GM19324 (cell line): ENCODE results near the gene ST6GALNAC3.
A peak's percentile ranks its signal among the peaks of the same experiment; 100 is the strongest.
"Not testable (repeated sequence)": the region's sequence is repeated elsewhere in the genome, so short reads cannot be mapped to it uniquely, and the experiment has no call there.

ENCODE experiments used
- ATAC-seq: cut with Tn5 transposase; IDR thresholded peaks from one replicate; pipeline ENCODE4 v1.9.1; 2021; ENCODE audit warnings: mild to moderate bottlenecking, moderate library complexity; ENCODE audit not compliant: unreplicated experiment, low FRiP score

Gene ST6GALNAC3

GRCh38 chr1:76103034-76103433, 28.5 kb downstream of the ST6GALNAC3 start:
- ATAC-seq, result no peak

DNA sequence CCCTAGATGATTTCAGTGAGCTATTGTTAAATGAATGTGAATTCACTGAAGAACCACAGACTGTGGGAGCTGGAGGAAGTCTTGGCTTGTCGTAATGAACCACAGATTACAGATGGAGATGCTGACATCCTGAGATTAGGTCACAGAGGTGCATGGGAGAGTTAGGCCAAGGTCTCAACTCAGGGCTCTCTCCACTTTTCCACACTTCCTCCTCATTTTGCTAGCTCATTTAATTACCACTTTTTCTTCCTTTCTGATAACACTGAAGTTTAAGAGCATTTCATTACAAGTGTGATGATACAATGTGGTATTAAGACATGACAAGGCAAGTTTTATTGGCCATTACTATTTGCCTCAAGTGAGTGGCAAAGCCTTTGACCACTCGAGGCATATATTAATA, 30.8 kb downstream of the ST6GALNAC3 start:
- no peak for ATAC-seq

GRCh38 chr1:76106251-76106650, 31.7 kb downstream of the ST6GALNAC3 start:
- no peak for ATAC-seq

DNA sequence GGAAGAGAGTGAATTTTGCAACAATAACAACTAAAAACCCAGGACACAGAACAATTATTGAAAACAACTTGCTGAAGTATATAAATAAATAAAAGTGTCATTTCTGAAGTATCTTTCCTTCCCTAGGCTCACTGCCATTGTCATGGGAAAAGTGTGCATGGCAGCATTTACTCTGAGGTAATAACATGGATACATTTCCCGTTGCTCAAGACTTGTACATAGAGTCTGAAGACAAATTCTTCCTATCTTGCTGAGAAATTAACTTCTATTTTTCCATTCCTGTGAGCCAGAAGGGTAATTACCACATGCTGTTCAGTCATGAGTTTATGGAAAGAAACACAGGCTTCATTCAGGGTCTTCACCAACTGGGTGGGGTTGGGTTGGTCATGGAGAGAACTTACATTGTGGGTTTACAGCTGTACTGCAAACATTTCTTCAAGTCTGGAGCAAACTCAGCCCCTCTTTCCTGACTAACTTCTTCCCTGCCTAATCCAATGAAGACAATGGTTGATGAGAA, 32.2 kb downstream of the ST6GALNAC3 start:
- ATAC-seq, result no peak

GRCh38 chr1:76109404-76109803, 34.9 kb downstream of the ST6GALNAC3 start:
- no peak for ATAC-seq

- no peak for ATAC-seq
These were observed 35.5 kb downstream of the ST6GALNAC3 start for GRCh38 chr1:76109901-76110560.

GRCh38 chr1:76110666-76111065, 36.1 kb downstream of the ST6GALNAC3 start:
- no peak for ATAC-seq

DNA sequence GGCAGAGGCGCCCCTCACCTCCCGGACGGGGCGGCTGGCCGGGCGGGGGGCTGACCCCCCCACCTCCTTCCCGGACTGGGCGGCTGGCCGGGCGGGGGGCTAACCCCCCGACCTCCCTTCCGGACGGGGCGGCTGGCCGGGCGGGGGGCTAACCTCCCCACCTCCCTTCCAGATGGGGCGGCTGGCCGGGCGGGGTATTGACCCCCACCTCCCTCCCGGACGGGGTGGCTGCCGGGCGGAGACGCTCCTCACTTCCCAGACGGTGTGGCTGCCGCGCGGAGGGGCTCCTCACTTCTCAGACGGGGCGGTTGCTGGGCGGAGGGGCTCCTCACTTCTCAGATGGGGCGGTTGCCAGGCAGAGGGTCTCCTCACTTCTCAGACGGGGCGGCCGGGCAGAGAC, 37.8 kb downstream of the ST6GALNAC3 start:
- not testable (repeated sequence) for ATAC-seq

DNA sequence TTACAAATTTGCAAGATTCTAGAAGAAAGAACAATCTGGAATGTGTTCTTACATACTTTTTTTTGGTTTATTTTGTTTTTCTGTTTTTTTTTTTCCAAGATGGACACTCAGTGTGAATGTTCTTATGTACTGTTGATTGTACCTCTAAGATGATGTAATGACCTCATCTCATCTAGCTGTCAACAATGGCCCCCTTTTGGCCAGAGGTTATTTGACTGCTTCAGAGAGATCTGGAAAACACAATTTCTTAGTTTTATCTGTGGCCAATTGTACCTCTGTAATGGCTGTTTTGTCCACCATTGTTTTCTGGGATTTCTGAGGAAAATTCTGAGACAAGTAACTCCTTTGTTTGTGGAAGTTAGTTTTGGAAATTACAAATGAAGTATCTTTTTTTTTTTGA, 38.9 kb downstream of the ST6GALNAC3 start:
- ATAC-seq, result no peak

DNA sequence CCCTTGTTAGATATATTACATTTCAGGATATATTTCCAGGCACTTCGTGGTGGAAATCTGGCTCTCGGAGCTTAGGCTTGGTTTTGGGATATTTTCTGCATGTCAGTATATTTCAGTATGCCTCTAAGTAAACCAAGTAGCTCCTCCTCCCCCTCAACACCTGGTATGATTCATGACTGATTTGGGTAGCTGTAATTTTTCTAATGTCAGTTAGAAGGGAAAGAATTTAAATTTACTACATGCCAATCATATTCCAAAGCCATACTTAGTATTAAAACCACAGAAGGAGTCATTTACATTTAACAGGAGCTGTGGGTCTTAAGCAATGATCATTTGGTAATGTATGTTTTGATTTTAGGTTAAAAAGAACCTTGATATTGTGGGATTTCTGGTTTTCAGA, 40.6 kb downstream of the ST6GALNAC3 start:
- ATAC-seq, result no peak

GRCh38 chr1:76121850-76122249, 47.3 kb downstream of the ST6GALNAC3 start:
- ATAC-seq, result no peak

DNA sequence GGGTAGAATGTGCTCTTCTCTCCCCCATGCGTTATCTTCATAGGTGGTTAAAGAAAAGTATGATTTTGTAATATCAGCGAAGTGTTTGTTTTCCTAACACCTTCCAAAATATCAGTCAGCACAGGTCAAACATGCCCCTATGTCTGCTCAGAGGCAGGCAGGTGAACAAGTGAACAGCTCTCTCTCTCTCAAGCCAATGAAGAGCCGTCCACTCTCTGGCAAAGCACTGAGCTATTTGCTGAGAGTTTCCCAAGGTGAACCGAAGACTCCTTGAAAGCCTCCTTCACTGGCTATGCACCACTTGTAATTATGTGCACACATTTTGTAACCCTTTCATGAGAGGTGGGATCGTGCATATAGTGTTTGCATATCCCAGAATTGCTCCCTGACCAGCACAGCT, 47.7 kb downstream of the ST6GALNAC3 start:
- no peak for ATAC-seq

GRCh38 chr1:76123411-76124064, 49.0 kb downstream of the ST6GALNAC3 start:
- ATAC-seq, result not testable (repeated sequence)

- ATAC-seq, result no peak
These were observed 49.6 kb downstream of the ST6GALNAC3 start for GRCh38 chr1:76124196-76124595.

- no peak for ATAC-seq
These were observed 51.1 kb downstream of the ST6GALNAC3 start for GRCh38 chr1:76125473-76126219.

GRCh38 chr1:76128096-76128495, 53.5 kb downstream of the ST6GALNAC3 start:
- ATAC-seq, result no peak

DNA sequence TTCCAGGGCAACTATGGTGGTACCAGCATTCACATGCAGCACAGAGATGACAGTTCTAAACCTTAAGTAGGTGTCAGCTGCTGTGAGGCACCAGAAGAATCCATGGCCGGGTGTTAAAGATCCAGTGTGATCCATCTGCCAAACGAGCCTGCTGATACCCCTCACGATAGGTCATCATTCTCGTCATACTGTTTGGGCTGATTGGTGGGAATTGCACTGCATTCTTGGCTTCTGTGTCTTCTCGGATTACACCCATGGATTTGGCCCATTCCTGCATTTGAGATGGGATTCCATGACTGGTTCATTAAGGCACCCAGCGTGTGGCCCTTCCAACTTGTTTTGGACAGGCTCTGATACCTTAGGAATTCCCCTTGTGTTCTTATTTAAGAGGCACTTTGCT, 55.2 kb downstream of the ST6GALNAC3 start:
- no peak for ATAC-seq

DNA sequence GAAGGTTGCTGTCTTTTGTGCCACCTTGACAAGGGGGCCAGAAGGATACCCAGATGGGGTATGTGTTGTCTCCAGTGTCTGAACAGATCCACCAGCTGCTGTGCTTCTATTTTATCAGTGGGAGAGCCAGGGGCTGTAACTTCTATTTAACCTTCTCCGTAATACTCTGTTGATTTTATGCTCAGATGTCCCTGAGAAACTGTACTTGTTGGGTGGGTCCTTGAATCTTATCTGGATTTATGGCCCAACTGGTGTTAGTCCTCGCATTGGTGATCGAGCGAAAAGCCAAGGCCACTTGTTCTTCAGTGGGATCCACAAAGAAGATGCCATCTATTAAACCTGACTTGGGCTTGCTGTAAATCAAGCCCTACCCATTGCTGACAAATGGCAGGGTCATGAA, 56.4 kb downstream of the ST6GALNAC3 start:
- ATAC-seq, result no peak

DNA sequence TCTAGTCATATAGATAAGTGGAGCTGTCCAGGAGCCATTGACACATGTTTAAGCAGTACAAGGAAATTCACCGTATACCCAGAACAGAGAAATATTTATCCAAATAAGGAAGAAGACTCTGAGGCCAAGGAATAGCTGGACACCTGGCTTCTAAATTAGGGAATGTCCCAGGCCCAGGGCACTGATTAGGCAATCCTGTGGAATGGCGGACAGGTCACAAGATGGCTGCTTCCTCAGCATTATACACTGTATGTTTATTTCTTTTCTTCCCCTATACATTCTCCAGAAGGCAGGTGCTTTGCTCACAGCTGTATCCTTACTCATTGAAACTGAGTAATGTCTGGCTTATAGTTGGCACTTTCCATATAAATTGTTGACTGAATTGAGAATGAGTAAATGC, 59.4 kb downstream of the ST6GALNAC3 start:
- no peak for ATAC-seq

DNA sequence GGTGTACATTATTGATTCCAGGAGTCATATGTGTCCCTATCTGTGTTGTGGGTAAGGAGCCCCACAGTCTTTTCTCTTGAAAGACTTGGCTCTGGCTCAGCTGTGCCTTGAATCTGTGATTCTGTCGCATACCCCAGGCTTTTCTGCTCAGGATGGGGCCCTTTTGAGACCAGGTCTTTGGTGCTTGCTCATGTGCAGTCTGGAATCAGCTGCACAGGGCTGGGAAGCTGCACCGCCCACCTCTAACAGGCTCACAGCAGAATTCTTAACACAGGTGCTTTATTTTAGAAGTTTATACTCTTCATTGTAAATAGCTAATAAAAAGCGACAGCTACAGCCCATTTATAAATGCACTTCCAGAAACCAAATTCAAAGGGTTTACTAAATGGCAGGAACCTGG, 61.3 kb downstream of the ST6GALNAC3 start:
- ATAC-seq, result no peak

GRCh38 chr1:76136894-76137293, 62.3 kb downstream of the ST6GALNAC3 start:
- peak; percentile 69 for ATAC-seq
